Mucosa of rectum (tissue), 2 donors: ENCODE measurements around the gene PTGER4.

Experiments
- H3K27ac ChIP-seq, 2 donors: one replicate each; pipeline ENCODE4 v1.7.0; 2013; ENCODE audit warnings: inconsistent platforms in 2 of 2, low read depth in 2 of 2, low read length in 2 of 2
- H3K27me3 ChIP-seq, 2 donors: one replicate each; pipeline ENCODE4 v1.7.0; 2013; ENCODE audit warnings: low read length in 2 of 2; ENCODE audit not compliant: control insufficient read depth in 2 of 2, insufficient read depth in 2 of 2
- H3K36me3 ChIP-seq, 2 donors: one replicate each; pipeline ENCODE4 v1.7.0; 2013; ENCODE audit warnings: low read length in 2 of 2; ENCODE audit not compliant: control insufficient read depth in 2 of 2, insufficient read depth in 2 of 2
- H3K4me1 ChIP-seq, 2 donors: one replicate each; pipeline ENCODE4 v1.7.0; 2013; ENCODE audit warnings: low read length in 2 of 2, mild to moderate bottlenecking in 1 of 2; ENCODE audit not compliant: control insufficient read depth in 2 of 2, insufficient read depth in 2 of 2
- H3K4me3 ChIP-seq, 2 donors: one replicate each; pipeline ENCODE4 v1.7.0; 2013; ENCODE audit warnings: low read length in 2 of 2
- H3K9ac ChIP-seq, 2 donors: one replicate each; pipeline ENCODE4 v1.7.0; 2013; ENCODE audit warnings: low read length in 2 of 2, low read depth in 1 of 2, mild to moderate bottlenecking in 1 of 2
- H3K9me3 ChIP-seq, 2 donors: one replicate each; pipeline ENCODE4 v1.7.0; 2013; ENCODE audit warnings: low read length in 2 of 2; ENCODE audit not compliant: control insufficient read depth in 2 of 2
- donor health status: healthy.
- donor health status: Normal muscosa, but diverticular disease.

Gene PTGER4

DNA sequence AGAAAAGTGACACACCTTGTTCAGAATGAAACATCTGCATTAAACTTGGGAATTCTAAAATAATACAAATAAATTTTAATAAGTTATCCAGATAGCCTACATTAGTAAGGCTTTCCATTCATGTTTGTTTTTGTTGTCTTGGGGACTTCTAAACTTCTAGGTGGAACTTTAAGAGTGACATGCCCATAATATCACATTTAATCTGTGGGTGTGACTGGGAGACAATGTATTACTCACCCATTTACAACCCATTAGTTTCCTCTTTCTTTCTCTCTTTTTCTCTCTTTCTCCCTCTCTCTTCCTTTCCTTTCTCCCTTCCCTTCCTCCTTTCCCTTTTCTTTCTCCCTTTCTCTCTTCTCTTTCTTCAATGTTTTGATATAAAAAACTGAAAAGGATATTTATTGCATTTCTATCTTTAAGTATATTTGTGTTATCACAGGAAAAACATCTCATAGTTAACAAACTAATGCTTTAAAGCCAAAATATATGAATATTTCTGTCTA lies 12.5 kb upstream of the PTGER4 start:
- Histone ChIP-seq H3K4me3 (no peak overlapping the region), H3K27me3 (no peaks in the 10 kb centered on the region), H3K9ac (no peak overlapping the region), H3K36me3 (no peaks in the 10 kb centered on the region), H3K27ac (no peak overlapping the region), H3K9me3 (no peaks in the 10 kb centered on the region), H3K4me1 (peaks cover 2 to 3% of the 10 kb centered on the region in 2 donors)

GRCh38 chr5:40669606-40670390 lies 9.9 kb upstream of the PTGER4 start:
- Histone ChIP-seq H3K27me3 (no peaks in the 10 kb centered on the region), H3K4me1 (peaks cover 2 to 3% of the 10 kb centered on the region in 2 donors), H3K4me3 (no peak overlapping the region), H3K9ac (no peak overlapping the region), H3K27ac (no peak overlapping the region), H3K36me3 (no peaks in the 10 kb centered on the region), H3K9me3 (no peaks in the 10 kb centered on the region)

DNA sequence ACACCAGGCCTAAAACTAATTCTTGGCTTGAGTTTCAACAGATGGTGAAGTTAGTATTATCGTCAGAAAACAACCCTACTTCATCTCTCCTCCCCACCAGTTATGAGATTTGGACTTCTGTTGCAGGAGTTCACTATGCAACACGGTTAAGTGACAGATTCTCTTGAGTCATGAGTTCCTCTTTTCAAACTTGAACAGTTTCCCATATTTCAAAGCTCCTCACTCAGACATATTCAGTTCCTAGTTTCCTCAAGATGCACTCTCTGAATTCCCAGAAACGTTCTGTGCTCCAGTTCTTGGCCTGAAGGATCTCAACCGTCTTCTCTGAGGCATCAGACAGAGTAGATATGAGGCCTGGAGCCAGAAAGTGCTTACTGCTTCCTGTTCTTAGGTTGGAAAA lies 7.3 kb upstream of the PTGER4 start:
- H3K36me3 ChIP-seq = no peaks in the 10 kb centered on the region
- no peak overlapping the region for H3K27ac ChIP-seq
- H3K9me3 ChIP-seq = no peaks in the 10 kb centered on the region
- peaks cover 11 to 12% of the 10 kb centered on the region in 2 donors for H3K4me1 ChIP-seq
- no peak overlapping the region for H3K9ac ChIP-seq
- no peaks in the 10 kb centered on the region for H3K27me3 ChIP-seq
- H3K4me3 ChIP-seq = no peak overlapping the region

GRCh38 chr5:40674661-40675235 lies 5.0 kb upstream of the PTGER4 start:
- H3K4me3 ChIP-seq = no peak overlapping the region

GRCh38 chr5:40675396-40676133 lies 4.2 kb upstream of the PTGER4 start:
- Histone ChIP-seq H3K9ac (no peak overlapping the region), H3K4me1 (peaks cover 8 to 11% of the 10 kb centered on the region in 2 donors), H3K27me3 (no peaks in the 10 kb centered on the region), H3K36me3 (no peaks in the 10 kb centered on the region), H3K27ac (no peak overlapping the region), H3K4me3 (no peak overlapping the region), H3K9me3 (no peaks in the 10 kb centered on the region)

More at GRCh38 chr5:40674661-40675235, 5.0 kb upstream of the PTGER4 start:
- Histone ChIP-seq H3K9me3 (no peaks in the 10 kb centered on the region), H3K36me3 (no peaks in the 10 kb centered on the region), H3K27me3 (no peaks in the 10 kb centered on the region), H3K9ac (no peak overlapping the region), H3K27ac (no peak overlapping the region), H3K4me1 (peaks cover 8 to 11% of the 10 kb centered on the region in 2 donors)

DNA sequence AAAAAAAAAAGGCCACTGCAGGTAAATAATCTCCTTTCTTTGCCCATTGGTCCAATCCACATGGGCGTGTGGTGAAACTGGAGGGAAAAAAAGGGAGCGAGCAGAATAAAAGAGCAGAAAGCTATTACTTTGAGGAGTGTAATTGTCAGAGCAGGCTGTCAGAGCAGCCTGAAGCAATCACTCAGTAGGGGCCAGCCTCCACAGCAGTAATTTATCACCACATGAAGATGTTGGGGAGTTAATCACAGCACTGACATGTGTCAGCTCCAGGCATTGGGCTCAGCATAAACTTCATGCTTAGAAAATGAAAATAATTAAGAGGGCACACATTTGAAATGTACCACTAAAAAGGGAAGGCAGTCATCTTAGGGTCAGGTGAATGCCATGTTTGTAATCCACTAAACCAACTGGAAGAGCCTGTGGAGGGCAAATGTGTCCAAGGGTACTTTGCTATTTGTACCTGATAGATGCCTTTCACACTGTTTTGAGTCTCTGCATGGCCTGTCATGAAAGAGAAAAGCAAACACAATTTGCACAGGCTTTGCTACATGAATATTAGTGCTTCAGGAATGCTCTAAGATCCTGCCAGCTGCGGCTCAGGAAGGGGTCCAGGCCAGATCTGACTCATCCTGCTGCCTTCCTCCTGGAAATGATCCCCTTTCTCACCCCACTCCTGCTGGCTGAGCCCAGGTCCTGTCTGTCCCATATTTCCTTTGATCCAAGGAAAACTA lies 2.9 kb upstream of the PTGER4 start:
- Histone ChIP-seq H3K4me3 (peak overlapping the region in 1 of 2 donors; percentile 46), H3K9me3 (no peaks in the 10 kb centered on the region), H3K27me3 (no peaks in the 10 kb centered on the region), H3K36me3 (peaks cover 8 to 10% of the 10 kb centered on the region in 2 donors), H3K4me1 (peaks cover 10 to 11% of the 10 kb centered on the region in 2 donors), H3K9ac (peak overlapping the region; percentile 20 to 46), H3K27ac (peak overlapping the region; percentile 43 to 46)

DNA sequence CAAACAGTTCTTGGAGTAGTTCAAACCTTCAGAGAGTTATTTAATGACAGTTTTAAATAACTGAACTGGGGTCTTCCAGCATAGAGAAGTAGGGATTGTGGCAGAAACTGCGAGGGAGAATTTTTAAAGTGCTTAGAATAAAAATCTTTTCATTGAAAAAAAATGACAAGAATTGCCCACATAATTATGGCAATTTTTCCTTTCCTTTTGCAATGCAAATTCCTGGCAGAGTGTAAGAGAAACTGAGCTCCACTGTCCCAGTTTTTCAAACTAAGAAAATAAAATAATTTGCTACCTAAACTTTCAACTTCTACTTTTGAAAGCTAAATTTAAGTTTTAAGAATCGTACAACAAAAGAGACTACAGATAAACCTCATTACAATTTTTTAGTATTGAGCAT lies 2.3 kb upstream of the PTGER4 start:
- H3K27ac ChIP-seq = peak overlapping the region; percentile 43 to 99
- peak overlapping the region; percentile 20 to 95 for H3K9ac ChIP-seq
- H3K27me3 ChIP-seq = no peaks in the 10 kb centered on the region
- H3K36me3 ChIP-seq = peaks cover 8 to 11% of the 10 kb centered on the region in 2 donors
- H3K4me1 ChIP-seq = peaks cover 10 to 11% of the 10 kb centered on the region in 2 donors
- peak overlapping the region; percentile 82 to 92 for H3K4me3 ChIP-seq
- no peaks in the 10 kb centered on the region for H3K9me3 ChIP-seq

GRCh38 chr5:40678026-40678425 lies 1.7 kb upstream of the PTGER4 start:
- Histone ChIP-seq H3K4me1 (peaks cover 10 to 11% of the 10 kb centered on the region in 2 donors), H3K36me3 (peaks cover 8 to 11% of the 10 kb centered on the region in 2 donors), H3K27me3 (no peaks in the 10 kb centered on the region), H3K9ac (peak overlapping the region; percentile 63 to 95), H3K9me3 (no peaks in the 10 kb centered on the region), H3K27ac (peak overlapping the region; percentile 43 to 99), H3K4me3 (peak overlapping the region; percentile 82 to 92)

DNA sequence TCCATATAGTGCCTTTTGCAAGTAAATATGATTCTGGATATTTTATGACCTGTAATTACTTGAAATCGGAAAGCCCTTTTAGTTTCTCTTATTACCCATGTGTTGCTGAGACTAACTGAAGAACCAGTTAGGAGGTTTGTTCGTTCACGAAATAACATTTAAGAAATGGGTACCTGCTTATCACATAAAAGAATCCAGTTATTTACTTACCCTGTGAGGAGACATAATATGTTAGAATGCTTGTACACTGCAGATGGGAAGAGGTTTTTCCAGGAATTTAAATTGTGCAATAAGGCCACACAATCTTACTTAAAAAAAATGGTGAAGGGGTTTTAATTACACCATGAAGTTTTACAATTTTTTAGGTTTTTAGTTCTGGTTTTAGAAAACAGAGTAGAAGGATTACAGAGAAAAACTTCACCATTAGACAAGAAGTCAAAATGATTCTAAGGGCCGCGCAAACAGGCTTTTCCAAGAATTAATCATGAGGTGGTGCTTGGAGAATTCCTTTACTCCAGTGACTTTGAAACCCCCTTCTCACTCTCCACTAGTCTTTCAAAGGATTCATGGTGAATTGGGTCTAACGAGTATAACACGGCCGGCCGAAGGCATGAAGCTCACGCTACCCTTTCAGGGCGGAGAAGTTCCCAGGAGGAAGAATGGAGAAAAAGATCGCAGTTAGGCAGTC lies 1.1 kb upstream of the PTGER4 start:
- peaks cover 10 to 11% of the 10 kb centered on the region in 2 donors for H3K4me1 ChIP-seq
- no peaks in the 10 kb centered on the region for H3K9me3 ChIP-seq
- H3K9ac ChIP-seq = peak overlapping the region; percentile 63 to 95
- peaks cover 8 to 11% of the 10 kb centered on the region in 2 donors for H3K36me3 ChIP-seq
- peak overlapping the region; percentile 82 to 92 for H3K4me3 ChIP-seq
- no peaks in the 10 kb centered on the region for H3K27me3 ChIP-seq
- peak overlapping the region; percentile 96 to 99 for H3K27ac ChIP-seq
